GM18519 (cell line): Measurements from ENCODE around the gene WASF1.
"Not testable (repeated sequence)": the region's sequence is repeated elsewhere in the genome, so short reads cannot be mapped to it uniquely, and the experiment has no call there.

Experiments used
- ATAC-seq: cut with Tn5 transposase; IDR thresholded peaks from one replicate; pipeline ENCODE4 v1.9.1; 2021; ENCODE audit warnings: mild to moderate bottlenecking, moderate library complexity; ENCODE audit not compliant: unreplicated experiment, low FRiP score

Gene WASF1

DNA sequence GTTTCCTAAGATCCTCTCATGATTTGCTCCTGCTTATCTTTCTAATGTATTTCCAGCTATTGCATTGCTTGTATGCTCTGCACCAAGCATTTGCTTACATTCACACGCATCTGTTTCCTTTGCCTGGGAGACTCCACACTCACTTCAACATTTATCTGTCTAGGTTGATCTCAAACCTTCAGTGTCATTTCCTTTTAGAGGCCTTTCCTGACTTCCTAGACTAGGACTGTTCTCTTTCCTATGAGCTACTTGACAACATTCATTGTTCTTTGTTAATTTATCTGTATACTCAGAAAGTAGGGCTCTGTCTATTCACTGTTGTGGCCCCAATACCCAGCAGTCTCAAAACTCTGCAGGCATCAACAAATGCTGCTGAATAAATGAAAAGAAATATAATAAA lies 84.4 kb downstream of the WASF1 start:
- ATAC-seq, result no peak

DNA sequence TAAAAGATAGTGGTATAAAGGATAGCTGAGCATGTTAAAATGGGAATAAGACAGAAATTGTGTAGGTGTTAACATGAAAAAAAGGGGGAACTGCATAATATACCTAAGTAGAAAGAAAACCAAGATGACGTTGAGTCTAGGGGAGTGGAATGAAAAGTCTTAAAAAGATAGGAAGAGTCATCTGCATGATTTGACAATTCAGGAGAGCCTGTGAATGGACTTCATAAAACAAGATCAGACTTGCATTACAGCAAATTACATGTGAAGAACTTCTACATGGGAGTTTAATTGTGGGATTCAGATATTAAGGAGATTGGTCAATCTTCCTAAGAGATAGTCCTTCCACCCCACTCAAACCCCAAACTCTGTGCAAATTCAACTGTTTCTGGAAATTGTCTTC lies 85.5 kb downstream of the WASF1 start:
- ATAC-seq, result no peak

DNA sequence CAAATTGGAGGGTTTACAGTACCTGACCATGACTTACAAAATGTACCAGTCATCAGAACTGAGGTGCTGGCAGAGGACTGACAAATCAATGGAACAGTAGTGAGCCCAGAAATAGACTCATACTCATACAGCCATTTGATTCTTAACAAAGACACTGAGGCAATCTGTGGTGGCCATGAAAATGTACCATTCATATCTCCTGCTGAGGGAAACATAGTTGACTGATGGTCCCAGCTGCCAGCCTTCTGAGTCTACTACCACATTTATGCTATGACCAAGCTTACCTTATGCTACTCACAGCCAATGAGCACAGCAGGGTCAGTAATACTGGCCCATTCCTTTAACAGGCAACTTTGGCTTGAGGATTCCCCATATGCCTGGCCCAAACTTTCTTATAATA lies 88.6 kb downstream of the WASF1 start:
- ATAC-seq, result no peak

DNA sequence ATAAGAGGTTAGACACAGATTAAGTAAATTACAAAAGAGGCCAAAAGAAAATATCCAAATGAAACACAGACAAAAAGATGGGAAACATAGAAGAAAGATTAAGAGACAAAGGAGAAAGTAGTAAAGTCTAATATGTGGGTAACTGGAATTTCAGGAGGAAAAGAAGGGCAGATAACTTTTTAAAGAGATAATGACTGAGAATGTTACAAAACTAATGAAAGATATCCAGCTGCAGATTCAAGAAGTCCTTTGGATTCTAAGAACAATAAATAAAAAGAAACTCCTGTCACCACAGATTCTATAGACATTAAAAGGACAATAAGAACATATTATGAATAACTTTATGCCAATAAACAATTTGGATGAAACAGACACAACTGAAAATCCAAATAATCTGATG lies 90.1 kb downstream of the WASF1 start:
- ATAC-seq, result no peak

DNA sequence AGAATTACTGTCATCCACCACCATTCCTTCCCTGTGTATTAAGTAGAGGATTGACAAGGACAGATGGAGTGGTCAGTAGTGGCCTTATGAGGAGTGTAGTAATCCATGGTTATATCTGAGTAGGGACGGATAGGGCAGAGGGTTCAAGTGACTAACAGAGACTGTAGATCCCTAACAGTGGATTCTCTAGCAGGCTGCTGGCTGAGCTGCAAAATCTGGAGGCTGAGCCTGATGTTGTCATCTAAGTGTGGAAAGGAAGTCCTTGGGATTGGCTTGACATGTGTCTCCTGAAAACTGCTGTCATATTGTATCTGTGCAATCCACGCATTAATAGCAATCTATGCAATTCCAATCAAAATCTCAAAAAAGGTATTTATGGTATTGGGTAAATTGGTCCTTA lies 94.2 kb downstream of the WASF1 start:
- no peak for ATAC-seq

DNA sequence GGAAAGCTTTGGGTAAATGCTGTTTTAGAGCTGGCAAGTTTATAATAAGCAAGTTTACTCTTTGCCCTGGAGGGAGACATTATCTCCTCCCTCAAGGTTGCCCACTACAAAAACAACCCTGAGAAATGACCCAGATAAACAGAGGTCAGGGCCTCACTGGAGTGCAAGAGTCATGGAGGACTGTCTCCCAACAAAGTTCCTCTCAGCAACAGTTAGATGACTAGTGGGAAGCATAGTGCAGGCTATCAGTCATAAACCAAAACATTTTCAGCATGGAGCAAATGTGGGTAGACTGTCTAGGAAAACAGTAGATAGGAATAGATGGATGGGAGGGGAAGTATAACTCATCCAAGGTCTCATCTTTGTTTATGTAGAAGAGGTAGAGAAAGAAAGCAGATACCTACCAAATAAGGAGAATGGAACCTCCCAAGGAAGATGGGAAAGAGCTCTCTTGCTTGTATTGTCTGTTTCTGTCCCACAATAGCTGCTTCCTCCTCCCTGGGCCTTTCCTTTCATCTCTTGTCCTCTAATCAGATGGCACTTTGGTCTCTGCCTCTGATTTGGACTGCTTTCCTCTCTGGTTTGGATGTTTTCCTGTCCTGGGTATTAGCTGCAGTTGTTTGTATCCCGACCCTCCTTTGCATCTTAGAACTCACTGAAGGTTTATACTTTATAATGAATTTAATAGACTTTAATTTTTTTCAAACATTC lies 95.4 kb downstream of the WASF1 start:
- no peak for ATAC-seq

DNA sequence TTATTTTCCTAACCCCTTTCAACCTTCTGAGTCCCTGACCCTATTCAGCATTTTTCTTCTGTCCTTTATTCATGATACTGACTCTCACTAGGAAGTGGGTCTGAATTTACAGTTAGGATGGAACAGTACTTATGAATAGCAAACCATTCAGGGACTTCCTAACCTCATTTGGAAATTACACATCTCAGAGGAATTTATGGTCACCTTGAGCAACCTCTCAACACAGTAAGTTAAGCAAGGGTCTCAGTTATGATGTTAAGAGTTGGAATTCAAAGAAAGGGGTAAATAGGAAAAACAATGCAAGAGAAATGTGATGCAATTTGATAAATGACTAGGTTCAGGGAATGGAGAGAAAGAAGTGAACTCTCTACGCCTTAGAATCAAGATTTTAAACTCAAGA lies 104.1 kb downstream of the WASF1 start:
- no peak for ATAC-seq

DNA sequence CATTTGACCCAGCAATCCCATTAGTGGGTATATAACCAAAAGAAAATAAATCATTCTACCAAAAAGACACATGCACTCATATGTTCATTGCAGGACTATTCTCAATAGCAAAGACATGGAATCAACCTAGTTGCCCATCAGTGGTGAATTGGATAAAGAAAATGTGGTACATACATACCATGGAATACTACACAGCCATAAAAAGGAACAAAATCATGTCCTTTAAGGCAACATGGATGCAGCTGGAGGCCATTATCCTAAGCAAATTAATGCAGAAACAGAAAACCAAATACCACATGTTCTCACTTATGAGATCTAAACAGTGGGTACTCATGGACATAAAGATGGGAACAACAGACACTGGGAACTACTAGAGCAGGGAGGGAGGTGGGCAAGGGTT lies 106.0 kb downstream of the WASF1 start:
- ATAC-seq, result not testable (repeated sequence)

DNA sequence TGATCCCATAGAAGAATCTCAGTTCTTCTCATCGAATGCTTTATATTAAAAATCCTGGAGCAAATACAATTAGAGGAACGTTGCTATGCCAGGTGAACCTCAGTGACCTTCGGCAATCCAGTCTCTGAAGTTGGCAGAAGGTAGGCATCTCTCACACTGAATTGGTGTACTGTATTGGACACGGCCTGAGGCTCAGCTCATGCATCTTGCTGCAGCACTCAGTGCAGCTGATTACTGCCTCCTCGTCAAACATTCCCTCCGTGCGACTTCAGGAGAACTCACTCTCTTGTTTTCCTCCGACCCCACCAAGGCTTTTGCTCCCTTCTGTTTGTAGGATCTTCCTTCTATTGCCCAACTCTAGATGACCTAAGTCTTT lies 110.9 kb downstream of the WASF1 start:
- no peak for ATAC-seq

DNA sequence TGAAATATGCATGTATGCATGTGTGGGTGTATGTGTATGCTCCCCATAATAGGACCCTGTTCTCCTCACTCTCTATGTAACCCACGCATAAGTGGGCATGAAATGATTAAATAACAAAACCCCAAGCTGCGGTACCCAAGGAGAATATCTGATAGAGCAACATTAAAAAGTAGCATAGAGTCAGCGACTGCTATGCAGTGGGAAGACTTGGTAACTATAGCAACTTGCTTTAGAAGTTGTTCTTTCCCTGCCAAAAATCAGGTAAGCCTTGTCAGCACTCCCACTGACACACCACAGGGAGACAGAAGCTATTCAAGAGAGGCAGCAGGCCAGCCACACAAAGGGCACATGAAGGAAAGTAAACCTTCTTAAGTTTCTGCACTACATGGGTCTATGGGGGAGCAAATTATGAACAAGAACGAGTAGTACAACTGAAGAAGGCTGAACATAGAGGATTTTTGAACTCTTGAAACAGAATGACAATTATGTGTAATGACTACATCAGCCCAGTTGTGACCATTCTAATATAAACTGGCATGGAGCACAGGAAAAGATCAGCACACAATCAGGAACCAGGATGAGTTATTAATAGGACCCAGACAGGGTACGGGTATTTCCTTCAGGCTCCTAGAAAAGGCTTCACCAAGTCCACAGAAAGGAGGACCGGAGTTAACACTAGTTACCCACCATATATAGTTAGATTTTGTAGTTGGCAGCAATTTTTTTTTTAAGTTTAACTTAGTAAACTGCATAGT lies 111.5 kb downstream of the WASF1 start:
- no peak for ATAC-seq

DNA sequence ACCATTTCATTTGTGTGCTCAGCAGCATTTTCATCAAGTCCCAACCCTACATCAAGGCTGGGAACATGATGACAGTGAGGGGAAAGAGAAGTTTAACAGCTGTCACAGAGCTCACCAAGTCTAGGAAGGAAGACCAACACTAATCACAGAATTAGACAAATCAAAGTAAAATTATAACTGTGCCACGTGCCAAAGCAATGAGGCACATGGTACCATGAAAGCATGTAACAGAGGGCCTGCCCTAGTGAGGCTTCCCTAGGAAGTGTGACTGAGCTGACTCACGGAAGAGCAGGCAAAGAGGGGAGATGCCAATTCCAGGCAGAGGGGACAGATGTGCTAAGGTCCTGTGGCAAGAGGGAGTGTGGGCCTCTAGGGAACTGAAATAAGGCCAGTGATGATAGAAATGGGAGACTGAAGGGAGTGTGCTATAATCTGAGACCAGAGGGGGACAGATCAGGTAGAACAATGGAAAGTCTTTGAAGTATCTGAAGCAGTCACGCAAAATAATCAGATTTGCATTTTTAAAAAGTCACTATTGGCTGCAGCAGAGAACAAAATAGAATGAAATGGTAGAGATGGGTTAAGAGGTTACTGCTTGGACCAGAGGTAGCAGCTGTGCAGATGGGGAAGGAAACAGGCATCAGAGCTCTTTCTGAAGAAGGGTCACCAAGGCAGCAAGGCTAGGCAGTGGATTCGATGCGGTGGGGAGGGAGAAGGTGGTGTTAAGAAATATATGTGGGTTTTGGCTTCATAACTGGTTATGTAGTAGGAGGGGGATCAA lies 114.5 kb downstream of the WASF1 start:
- ATAC-seq, result no peak

DNA sequence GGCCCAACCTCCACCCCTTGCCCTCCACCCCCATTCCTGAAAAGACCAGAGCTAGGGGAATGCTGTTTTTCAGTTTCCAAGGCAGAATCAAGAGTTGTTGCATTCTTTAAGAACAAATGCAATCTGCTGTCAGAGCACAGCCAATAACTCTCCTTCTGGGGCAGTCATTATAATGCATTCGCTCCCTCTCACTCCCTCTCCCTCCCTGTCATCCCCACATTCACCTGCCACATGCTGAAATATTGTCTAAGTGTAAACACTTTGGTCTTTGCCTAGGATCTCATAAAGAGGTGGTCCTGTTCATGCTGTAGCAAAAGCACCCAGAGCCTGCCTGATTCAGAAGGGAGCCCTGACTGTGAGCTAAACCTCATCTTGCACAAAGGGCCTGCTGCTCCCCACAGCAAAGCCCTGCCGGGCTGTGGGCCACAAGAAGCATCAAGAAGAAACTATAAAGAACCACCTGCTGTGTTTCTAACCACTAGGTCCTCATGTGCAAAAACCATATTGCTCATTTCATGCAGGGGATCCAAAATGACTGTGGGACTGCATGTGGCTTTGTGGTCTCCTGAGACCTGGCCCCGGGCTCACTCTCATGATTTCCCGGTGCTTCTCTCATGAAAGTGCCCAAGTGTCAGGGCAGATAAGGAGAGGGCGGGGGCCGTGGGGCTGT lies 115.7 kb downstream of the WASF1 start:
- ATAC-seq, result peak; percentile 53

DNA sequence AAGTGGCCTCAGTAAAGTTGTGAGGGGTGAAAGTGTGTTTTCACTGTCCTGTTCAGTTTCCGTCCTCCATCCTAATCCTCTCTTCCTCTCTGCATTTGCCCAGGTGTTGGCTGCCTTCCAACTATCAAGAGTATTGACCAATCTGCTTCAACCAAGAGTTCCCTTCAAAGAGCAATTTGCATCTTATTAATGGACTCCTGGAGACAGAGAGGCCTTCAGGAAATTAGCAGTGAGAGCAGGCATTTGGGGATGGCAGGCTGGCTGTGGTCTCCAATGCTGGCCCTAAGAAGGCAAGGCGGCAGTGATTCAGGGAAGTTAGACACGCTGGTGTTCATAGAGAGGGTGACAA lies 124.1 kb downstream of the WASF1 start:
- ATAC-seq, result no peak

DNA sequence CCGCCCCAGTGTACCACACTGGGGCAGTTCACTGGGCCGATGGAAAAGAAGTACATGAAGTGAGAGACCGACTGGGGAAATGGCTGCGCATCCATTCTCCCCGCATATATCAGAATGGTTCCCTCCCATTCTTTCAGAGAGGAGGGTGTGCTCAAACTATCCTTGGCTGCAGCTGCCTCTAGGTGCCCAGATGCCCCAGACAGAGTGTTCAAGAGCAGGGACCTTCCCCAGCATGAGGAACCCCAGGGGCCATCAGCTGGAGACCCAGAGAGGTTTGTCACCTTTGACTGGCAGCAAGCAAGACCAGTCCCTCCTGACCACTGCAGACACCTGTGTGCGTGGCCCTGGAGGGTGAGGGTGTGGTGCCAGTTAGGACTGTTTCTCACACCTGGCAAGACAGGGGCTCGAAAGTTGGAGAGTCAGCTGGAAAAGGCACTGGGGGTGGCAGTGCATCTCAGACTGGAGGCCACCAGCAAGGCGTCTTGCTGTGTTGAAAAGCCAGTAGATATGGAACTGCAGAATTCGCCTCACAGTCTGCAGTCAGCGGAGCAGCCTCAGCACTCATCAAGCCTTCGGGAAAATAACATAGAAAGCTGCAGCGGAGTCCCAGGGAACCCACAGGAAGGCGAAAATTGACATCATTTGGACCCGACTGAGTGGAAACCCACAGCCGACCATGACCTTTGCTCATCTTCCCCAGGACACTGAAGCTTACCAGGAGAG lies 124.6 kb downstream of the WASF1 start:
- ATAC-seq, result no peak

DNA sequence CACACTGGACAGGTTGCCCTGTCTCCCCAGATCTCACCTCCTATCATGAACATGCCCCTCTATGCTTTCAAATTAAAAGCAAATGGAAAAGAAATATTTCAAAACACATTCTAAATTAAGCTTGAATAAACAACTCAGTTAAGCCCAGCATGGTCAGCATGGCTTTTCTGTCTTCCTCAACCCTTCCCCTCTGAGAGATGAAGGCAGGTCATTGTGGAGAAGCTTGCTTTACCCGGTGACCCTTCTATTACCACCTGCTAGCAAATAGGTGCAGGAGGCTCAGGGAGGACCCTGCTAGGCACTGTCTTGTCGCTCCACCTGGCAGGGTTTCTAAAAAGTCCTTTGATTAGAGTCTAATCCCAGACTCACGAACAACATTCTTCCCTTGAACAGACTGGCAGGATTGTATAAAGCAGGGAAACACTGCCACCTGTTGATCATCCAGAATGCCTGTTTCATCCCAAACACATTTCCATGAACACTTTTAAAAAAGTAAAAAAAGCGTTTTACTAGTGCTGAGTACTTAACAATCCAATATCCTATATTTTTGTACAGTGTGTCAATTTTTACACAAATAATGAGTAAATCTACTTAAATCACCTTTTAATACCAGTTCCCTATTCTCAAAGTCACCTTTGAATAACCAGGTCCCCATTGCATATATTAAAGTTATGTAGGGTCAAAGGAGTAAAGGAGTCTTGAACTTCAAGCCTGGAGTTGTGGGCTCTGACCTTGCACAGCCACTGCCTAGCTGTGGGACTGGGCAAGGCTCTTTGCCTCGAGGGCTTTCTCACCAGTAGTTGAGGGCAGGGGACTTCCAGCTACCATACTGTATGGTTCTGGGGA lies 125.9 kb downstream of the WASF1 start:
- no peak for ATAC-seq

DNA sequence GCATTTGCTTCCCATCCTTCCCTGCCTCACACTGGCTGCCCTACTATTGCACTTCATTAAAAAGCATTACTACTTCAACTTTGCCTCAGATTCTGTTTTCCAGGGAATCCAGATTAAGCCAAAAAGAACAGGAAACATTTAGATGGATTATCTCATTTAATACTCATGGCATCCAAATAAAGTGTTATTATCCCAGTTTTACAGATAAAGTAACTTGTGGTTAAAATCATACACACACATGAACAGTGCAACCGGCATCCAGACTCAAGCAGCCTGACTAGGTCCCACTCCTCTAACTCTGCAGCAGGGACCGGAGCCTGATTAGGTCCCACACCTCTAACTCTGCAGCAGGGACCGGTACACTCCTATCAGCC lies 129.0 kb downstream of the WASF1 start:
- no peak for ATAC-seq
